Measurements from ENCODE around the gene NRL.

DNA sequence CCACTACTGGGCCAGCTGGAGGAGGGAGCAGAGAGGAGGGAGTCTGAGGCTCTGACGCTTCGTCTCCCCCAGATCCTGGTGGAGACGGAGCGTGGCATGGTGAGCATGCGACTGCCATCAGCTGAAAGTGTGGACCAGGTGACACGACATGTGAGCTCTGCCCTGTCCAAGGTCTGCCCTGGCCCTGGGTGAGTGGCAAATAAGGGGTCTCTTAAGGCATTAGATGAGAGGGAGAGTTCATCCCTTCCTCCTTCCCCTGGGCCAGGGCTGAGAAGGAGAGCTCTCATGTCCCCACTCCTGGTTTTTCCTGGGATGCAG, 60.5 kb downstream of the NRL start:
- TF ChIP-seq CTCF (conservative IDR thresholded peaks at IDR 0.05) (no peak), ZFX (IDR thresholded peaks at IDR 0.05) (no peak)
